Dedifferentiated amniotic fluid mesenchymal stem cell (primary cell): ENCODE results near the gene HCRT.
"Not testable (repeated sequence)": the region's sequence is repeated elsewhere in the genome, so short reads cannot be mapped to it uniquely, and the experiment has no call there.

Experiments used
- DNase-seq: peaks from one replicate; pipeline ENCODE4 v3.0.0-alpha.2; 2016; ENCODE audit errors: extremely low spot score

HCRT gene

GRCh38 chr17:42141382-42141781 lies 43.9 kb downstream of the HCRT start:
- no peak for DNase-seq

- not testable (repeated sequence) for DNase-seq
These were observed 44.6 kb downstream of the HCRT start for GRCh38 chr17:42140690-42141089.

- DNase-seq: no peak
These were observed 46.3 kb downstream of the HCRT start for GRCh38 chr17:42138749-42139492.

GRCh38 chr17:42136654-42137051 lies 48.6 kb downstream of the HCRT start:
- no peak for DNase-seq

DNA sequence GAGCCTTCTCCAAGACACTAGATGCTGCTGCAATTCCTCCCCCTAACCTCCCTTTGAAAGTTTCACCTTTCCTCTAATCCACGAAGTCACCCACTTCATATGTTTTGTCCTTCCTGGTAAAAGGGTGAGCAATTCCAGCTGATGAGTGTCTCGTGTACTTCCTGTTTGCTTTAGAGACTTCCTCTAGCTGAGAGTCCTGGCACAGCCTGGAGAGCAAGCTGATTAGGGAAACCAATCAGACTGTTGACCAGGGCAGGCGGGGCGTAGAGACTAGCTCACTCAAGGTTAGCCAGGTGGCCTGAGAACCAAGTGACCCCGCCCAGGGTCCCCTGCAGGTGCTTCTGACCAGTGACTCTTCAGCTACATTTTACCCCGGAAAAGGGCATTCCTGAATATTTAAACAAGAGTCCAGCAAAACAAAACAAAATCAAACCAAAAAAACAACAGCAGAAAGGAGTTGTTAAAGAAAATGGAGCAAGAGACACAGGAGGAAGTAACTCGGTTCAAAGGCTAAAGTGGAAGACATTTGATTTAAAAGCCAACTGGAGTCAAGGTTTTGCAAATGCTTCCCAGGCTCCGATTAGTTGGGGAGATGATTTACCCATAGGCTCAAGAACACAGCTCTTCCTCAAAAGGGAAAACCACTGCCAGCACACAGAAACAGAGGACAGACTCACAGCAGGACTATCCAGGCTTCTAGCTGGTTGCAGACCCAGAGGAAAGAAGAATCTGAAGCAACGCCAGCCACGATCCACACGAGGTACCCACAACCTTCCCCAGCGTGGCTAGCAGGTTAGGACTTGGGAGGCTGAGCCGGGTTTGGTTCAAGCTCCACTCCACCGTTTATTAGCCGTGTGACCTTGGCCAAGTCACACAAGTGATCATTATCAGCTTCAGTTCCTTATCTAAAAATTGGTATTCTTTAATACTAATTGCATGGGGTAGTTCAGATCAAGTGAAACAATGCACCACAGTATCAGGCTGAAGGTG lies 49.3 kb downstream of the HCRT start:
- DNase-seq: no peak

GRCh38 chr17:42135151-42135550 lies 50.1 kb downstream of the HCRT start:
- no peak for DNase-seq
